T1000 (cell line): ENCODE measurements around the gene CFAP99.
"Not testable (repeated sequence)": the region's sequence is repeated elsewhere in the genome, so short reads cannot be mapped to it uniquely, and the experiment has no call there.

Experiments used
- DNase-seq: peaks from one replicate; lab custom pipeline; 2025; ENCODE audit warnings: mixed read lengths; lab: John Stamatoyannopoulos, UW

The CFAP99 gene

GRCh38 chr4:2418650-2419571, at the start of gene CFAP99:
Gene CFAP99 (plus strand): TSS chr4:2418955.
- peak; percentile 90 for DNase-seq

GRCh38 chr4:2370597-2371320, 48.0 kb upstream of the CFAP99 start:
- no peak for DNase-seq

GRCh38 chr4:2371765-2372487, 46.8 kb upstream of the CFAP99 start:
- DNase-seq = no peak

- DNase-seq = no peak
Observed at GRCh38 chr4:2372488-2373030, 46.2 kb upstream of the CFAP99 start.

- DNase-seq = no peak
Observed at GRCh38 chr4:2373532-2373931, 45.2 kb upstream of the CFAP99 start.

GRCh38 chr4:2375427-2375826, 43.3 kb upstream of the CFAP99 start:
- DNase-seq = no peak

GRCh38 chr4:2377241-2377640, 41.5 kb upstream of the CFAP99 start:
- DNase-seq = no peak

- DNase-seq = no peak
Observed at GRCh38 chr4:2378401-2378800, 40.4 kb upstream of the CFAP99 start.

GRCh38 chr4:2378898-2379297, 39.9 kb upstream of the CFAP99 start:
- DNase-seq = no peak

GRCh38 chr4:2380589-2380988, 38.2 kb upstream of the CFAP99 start:
- not testable (repeated sequence) for DNase-seq

- DNase-seq = not testable (repeated sequence)
Observed at GRCh38 chr4:2382769-2383202, 36.0 kb upstream of the CFAP99 start.

GRCh38 chr4:2383220-2383631, 35.5 kb upstream of the CFAP99 start:
- not testable (repeated sequence) for DNase-seq

- no peak for DNase-seq
Observed at GRCh38 chr4:2383760-2384159, 35.0 kb upstream of the CFAP99 start.

- DNase-seq = no peak
Observed at GRCh38 chr4:2384245-2384644, 34.5 kb upstream of the CFAP99 start.

- no peak for DNase-seq
Observed at GRCh38 chr4:2385516-2385915, 33.2 kb upstream of the CFAP99 start.

GRCh38 chr4:2386717-2387116, 32.0 kb upstream of the CFAP99 start:
- no peak for DNase-seq

GRCh38 chr4:2387218-2387617, 31.5 kb upstream of the CFAP99 start:
- no peak for DNase-seq

GRCh38 chr4:2387829-2388228, 30.9 kb upstream of the CFAP99 start:
- DNase-seq = no peak

- DNase-seq = no peak
Observed at GRCh38 chr4:2388429-2389182, 30.1 kb upstream of the CFAP99 start.

GRCh38 chr4:2389691-2390090, 29.1 kb upstream of the CFAP99 start:
- DNase-seq = no peak

GRCh38 chr4:2390146-2390545, 28.6 kb upstream of the CFAP99 start:
- no peak for DNase-seq
